Activated CD8-positive, alpha-beta T cell treated with anti-CD3 and anti-CD28 coated beads for 36 hours (primary cell): ENCODE data around the gene IGFL1. TPM values are rescaled to one million over a fixed set of nuclear protein-coding genes. Genes with fewer than 3 reads are reported as not detected.

Experiments used
- ATAC-seq: fragments of 200-7000 bp; cut with Tn5 transposase; one replicate; pipeline ENCODE4 v1.10.0; 2021; ENCODE audit warnings: mild to moderate bottlenecking, moderate library complexity
- CTCF ChIA-PET: fragments of 350-600 bp; sonication (Branson Sonifier 250); formaldehyde crosslinking; loops from one replicate; lab custom pipeline; 2021; ENCODE audit warnings: antibody characterized with exemption; lab: Charles Lee
- POLR2A ChIA-PET: fragments of 350-600 bp; sonication (Branson Sonifier 250); formaldehyde crosslinking; loops from one replicate; lab custom pipeline; 2021; ENCODE audit warnings: antibody characterized with exemption; lab: Charles Lee
- DNase-seq: peaks from one replicate; pipeline ENCODE4 v3.0.0-alpha.2; 2020
- H3K27ac Mint-ChIP-seq: one replicate; pipeline ENCODE4 v1.8.0; 2021; ENCODE audit warnings: mild to moderate bottlenecking, mixed read lengths
- H3K27me3 Mint-ChIP-seq: one replicate; pipeline ENCODE4 v1.8.0; 2021; ENCODE audit warnings: mixed read lengths
- H3K36me3 Mint-ChIP-seq: one replicate; pipeline ENCODE4 v1.8.0; 2021; ENCODE audit warnings: low read depth, mixed read lengths
- H3K4me1 Mint-ChIP-seq: one replicate; pipeline ENCODE4 v1.8.0; 2021; ENCODE audit warnings: low read depth, mixed read lengths
- H3K4me3 Mint-ChIP-seq: one replicate; pipeline ENCODE4 v1.8.0; 2021; ENCODE audit warnings: mild to moderate bottlenecking, moderate library complexity, mixed read lengths
- H3K9me3 Mint-ChIP-seq: one replicate; pipeline ENCODE4 v1.8.0; 2021; ENCODE audit warnings: mixed read lengths
- CTCF ChIP-seq: fragments of 200-600 bp; IDR thresholded peaks from one replicate; pipeline ENCODE4 v1.8.0; 2022; ENCODE audit warnings: antibody characterized with exemption, mild to moderate bottlenecking
- intact Hi-C: fragments of 100-400 bp; cut with micrococcal nuclease; formaldehyde crosslinking; loops from one replicate; pipeline ENCODE4 v1.10.0; 2022
- total RNA-seq, 2 experiments: library from RNA; stranded (reverse); gene quantifications; one replicate each; pipeline ENCODE4 v1.2.3, GENCODE V29; 2021

The IGFL1 gene
- total RNA-seq, 2 experiments from 2014 or later, result not detected

- no peaks in the 10 kb centered on the region for H3K9me3 Mint-ChIP-seq
- intact Hi-C loops, result no loop called here
- no peak for DNase-seq
- no peak overlapping the region for H3K27ac Mint-ChIP-seq
- peaks cover 46% of the 10 kb centered on the region for H3K27me3 Mint-ChIP-seq
- ATAC-seq, result no peak
- H3K4me1 Mint-ChIP-seq, result no peaks in the 10 kb centered on the region
- no peak overlapping the region for H3K4me3 Mint-ChIP-seq
- ChIA-PET POLR2A (no interaction called here), CTCF (no interaction called here)
- no peaks in the 10 kb centered on the region for H3K36me3 Mint-ChIP-seq
- TF ChIP-seq CTCF, result no peak
Measured at GRCh38 chr19:46216612-46217011, 12.9 kb upstream of the IGFL1 start.

GRCh38 chr19:46217476-46217875 lies 12.1 kb upstream of the IGFL1 start:
- ChIA-PET CTCF (no interaction called here), POLR2A (no interaction called here)
- Mint-ChIP-seq H3K36me3 (no peaks in the 10 kb centered on the region), H3K27ac (no peak overlapping the region), H3K4me3 (no peak overlapping the region), H3K27me3 (peaks cover 43% of the 10 kb centered on the region), H3K9me3 (no peaks in the 10 kb centered on the region), H3K4me1 (no peaks in the 10 kb centered on the region)
- ATAC-seq (no peak), DNase-seq (no peak)
- TF ChIP-seq CTCF, result no peak
- intact Hi-C loops, result no loop called here

GRCh38 chr19:46218160-46218559 lies 11.4 kb upstream of the IGFL1 start:
- TF ChIP-seq CTCF, result no peak
- Mint-ChIP-seq H3K27ac (no peak overlapping the region), H3K4me1 (no peaks in the 10 kb centered on the region), H3K4me3 (no peak overlapping the region), H3K36me3 (no peaks in the 10 kb centered on the region), H3K9me3 (no peaks in the 10 kb centered on the region), H3K27me3 (peaks cover 38% of the 10 kb centered on the region)
- intact Hi-C loops, result no loop called here
- ChIA-PET POLR2A (no interaction called here), CTCF (no interaction called here)
- ATAC-seq, result no peak
- DNase-seq, result peak; percentile 58

- no peaks in the 10 kb centered on the region for H3K4me1 Mint-ChIP-seq
- intact Hi-C loops, result no loop called here
- no peak overlapping the region for H3K27ac Mint-ChIP-seq
- ATAC-seq (no peak), DNase-seq (no peak)
- POLR2A ChIA-PET, result no interaction called here
- TF ChIP-seq CTCF, result no peak
- no peak overlapping the region for H3K4me3 Mint-ChIP-seq
- H3K27me3 Mint-ChIP-seq, result peaks cover 43% of the 10 kb centered on the region
- H3K9me3 Mint-ChIP-seq, result no peaks in the 10 kb centered on the region
- CTCF ChIA-PET, result interaction anchor here (1.6 kb wide), 1 partner anchor 191 kb away, joined by 3 read pairs; no protein-coding TSS in a partner anchor
- H3K36me3 Mint-ChIP-seq, result no peaks in the 10 kb centered on the region
Measured at GRCh38 chr19:46220038-46220615, 9.4 kb upstream of the IGFL1 start.

- H3K36me3 Mint-ChIP-seq, result no peaks in the 10 kb centered on the region
- DNase-seq (no peak), ATAC-seq (no peak)
- no peaks in the 10 kb centered on the region for H3K9me3 Mint-ChIP-seq
- H3K4me3 Mint-ChIP-seq, result no peak overlapping the region
- intact Hi-C loops, result no loop called here
- peaks cover 46% of the 10 kb centered on the region for H3K27me3 Mint-ChIP-seq
- no peak for TF ChIP-seq CTCF
- no peak overlapping the region for H3K27ac Mint-ChIP-seq
- CTCF ChIA-PET, result interaction anchor here (0.6 to 1.6 kb wide), 2 partner anchors 192 to 452 kb away, joined by 3 to 4 read pairs; partner anchors contain the start of gene SIX5
- POLR2A ChIA-PET, result no interaction called here
- peaks cover 6% of the 10 kb centered on the region for H3K4me1 Mint-ChIP-seq
Measured at GRCh38 chr19:46221152-46221551, 8.4 kb upstream of the IGFL1 start.
